GM13976 (cell line): Measurements from ENCODE around the gene GHRH.
A peak's percentile ranks its signal among the peaks of the same experiment; 100 is the strongest.

Source experiments
- DNase-seq: peaks from one replicate; pipeline ENCODE4 v3.0.0; 2012; ENCODE audit warnings: low spot score
- in situ Hi-C: fragments of 300-500 bp; cut with MboI; formaldehyde crosslinking; loops from one replicate; pipeline ENCODE4 v1.12.0; 2022; ENCODE audit warnings: low sequenced_read_pairs, mixed read lengths, inconsistent platforms; ENCODE audit not compliant: unreplicated experiment
- TF ChIP-seq, protein P1 (sequence below): IDR thresholded peaks from 2 replicates; pipeline ENCODE4 v1.5.1; 2012; ENCODE audit warnings: borderline replicate concordance, mild to moderate bottlenecking; ENCODE audit not compliant: insufficient read depth; ENCODE audit errors: extremely low read depth, missing control alignments, control extremely low read depth

The GHRH gene

GRCh38 chr20:37207171-37207570 is 54.4 kb downstream of the GHRH start:
- TF ChIP-seq, protein P1, sequence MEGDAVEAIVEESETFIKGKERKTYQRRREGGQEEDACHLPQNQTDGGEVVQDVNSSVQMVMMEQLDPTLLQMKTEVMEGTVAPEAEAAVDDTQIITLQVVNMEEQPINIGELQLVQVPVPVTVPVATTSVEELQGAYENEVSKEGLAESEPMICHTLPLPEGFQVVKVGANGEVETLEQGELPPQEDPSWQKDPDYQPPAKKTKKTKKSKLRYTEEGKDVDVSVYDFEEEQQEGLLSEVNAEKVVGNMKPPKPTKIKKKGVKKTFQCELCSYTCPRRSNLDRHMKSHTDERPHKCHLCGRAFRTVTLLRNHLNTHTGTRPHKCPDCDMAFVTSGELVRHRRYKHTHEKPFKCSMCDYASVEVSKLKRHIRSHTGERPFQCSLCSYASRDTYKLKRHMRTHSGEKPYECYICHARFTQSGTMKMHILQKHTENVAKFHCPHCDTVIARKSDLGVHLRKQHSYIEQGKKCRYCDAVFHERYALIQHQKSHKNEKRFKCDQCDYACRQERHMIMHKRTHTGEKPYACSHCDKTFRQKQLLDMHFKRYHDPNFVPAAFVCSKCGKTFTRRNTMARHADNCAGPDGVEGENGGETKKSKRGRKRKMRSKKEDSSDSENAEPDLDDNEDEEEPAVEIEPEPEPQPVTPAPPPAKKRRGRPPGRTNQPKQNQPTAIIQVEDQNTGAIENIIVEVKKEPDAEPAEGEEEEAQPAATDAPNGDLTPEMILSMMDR = no peak
- DNase-seq = no peak
- in situ Hi-C loops = no loop called here

- in situ Hi-C loops = no loop called here
- no peak for DNase-seq
- TF ChIP-seq, protein P1 = no peak
Observed at GRCh38 chr20:37205794-37206193, 55.8 kb downstream of the GHRH start.

GRCh38 chr20:37205130-37205529 is 56.5 kb downstream of the GHRH start:
- TF ChIP-seq, protein P1 = no peak
- no peak for DNase-seq
- in situ Hi-C loops = no loop called here

- TF ChIP-seq, protein P1 = no peak
- DNase-seq = no peak
- in situ Hi-C loops = no loop called here
Observed at GRCh38 chr20:37204056-37204455, 57.6 kb downstream of the GHRH start.

GRCh38 chr20:37202267-37202943 is 59.2 kb downstream of the GHRH start:
- peak; percentile 41 for DNase-seq
- TF ChIP-seq, protein P1 = peak; percentile 21
- in situ Hi-C loops = no loop called here

- no peak for DNase-seq
- in situ Hi-C loops = no loop called here
- TF ChIP-seq, protein P1 = no peak
Observed at GRCh38 chr20:37201827-37202162, 59.8 kb downstream of the GHRH start.
